ENCODE measurements around the gene RGS12. TPM values are rescaled to one million over a fixed set of nuclear protein-coding genes. Genes with fewer than 3 reads are reported as not detected.
A peak's percentile ranks its signal among the peaks of the same experiment; 100 is the strongest.

Gene RGS12
- total RNA-seq, 1 donor from 2014 or later = 81.9 TPM

GRCh38 chr4:3301450-3302172 lies 8.8 kb downstream of the RGS12 start:
- Mint-ChIP-seq H3K9me3 (peaks cover 16% of the 10 kb centered on the region), H3K27me3 (ENCODE audit: low read depth) (no peaks in the 10 kb centered on the region), H3K4me1 (peaks cover 50% of the 10 kb centered on the region), H3K4me3 (no peak overlapping the region), H3K36me3 (peaks cover 19% of the 10 kb centered on the region), H3K27ac (no peak overlapping the region)
- TF ChIP-seq CTCF (IDR thresholded peaks at IDR 0.05; ENCODE audit: unreplicated experiment) = no peak
- no peak for DNase-seq (ENCODE audit: low spot score in 2 of 2, unreplicated experiment in 2 of 2)

- H3K4me1 Mint-ChIP-seq = peaks cover 50% of the 10 kb centered on the region
- peak overlapping the region; percentile 4 for H3K27ac Mint-ChIP-seq
- H3K9me3 Mint-ChIP-seq = peaks cover 11% of the 10 kb centered on the region
- no peaks in the 10 kb centered on the region for H3K27me3 Mint-ChIP-seq (ENCODE audit: low read depth)
- no peak overlapping the region for H3K4me3 Mint-ChIP-seq
- peak in 1 of 2 experiments; percentile 20 for DNase-seq (ENCODE audit: low spot score in 2 of 2, unreplicated experiment in 2 of 2)
- peaks cover 15% of the 10 kb centered on the region for H3K36me3 Mint-ChIP-seq
- TF ChIP-seq CTCF (IDR thresholded peaks at IDR 0.05; ENCODE audit: unreplicated experiment) = no peak
These were observed 9.5 kb downstream of the RGS12 start for GRCh38 chr4:3302173-3302785.

GRCh38 chr4:3302786-3303564 lies 10.2 kb downstream of the RGS12 start:
- DNase-seq (ENCODE audit: low spot score in 2 of 2, unreplicated experiment in 2 of 2) = peak in 1 of 2 experiments; percentile 28
- peaks cover 8% of the 10 kb centered on the region for H3K36me3 Mint-ChIP-seq
- H3K4me1 Mint-ChIP-seq = peaks cover 50% of the 10 kb centered on the region
- TF ChIP-seq CTCF (IDR thresholded peaks at IDR 0.05; ENCODE audit: unreplicated experiment) = no peak
- no peak overlapping the region for H3K27ac Mint-ChIP-seq
- peaks cover 4% of the 10 kb centered on the region for H3K9me3 Mint-ChIP-seq
- no peaks in the 10 kb centered on the region for H3K27me3 Mint-ChIP-seq (ENCODE audit: low read depth)
- H3K4me3 Mint-ChIP-seq = no peak overlapping the region

- no peak for DNase-seq (ENCODE audit: low spot score in 2 of 2, unreplicated experiment in 2 of 2)
- no peaks in the 10 kb centered on the region for H3K9me3 Mint-ChIP-seq
These were observed 10.7 kb downstream of the RGS12 start for GRCh38 chr4:3303565-3303824.

More at GRCh38 chr4:3303565-3303824, 10.7 kb downstream of the RGS12 start:
- peaks cover 3% of the 10 kb centered on the region for H3K36me3 Mint-ChIP-seq
- TF ChIP-seq CTCF (IDR thresholded peaks at IDR 0.05; ENCODE audit: unreplicated experiment) = no peak
- H3K27me3 Mint-ChIP-seq (ENCODE audit: low read depth) = no peaks in the 10 kb centered on the region
- H3K4me3 Mint-ChIP-seq = no peak overlapping the region
- peaks cover 52% of the 10 kb centered on the region for H3K4me1 Mint-ChIP-seq
- H3K27ac Mint-ChIP-seq = no peak overlapping the region
